ENCODE data around the gene RESF1.

The RESF1 gene

GRCh38 chr12:31950492-31950891 is 8.7 kb upstream of the RESF1 start:
- no peaks in the 10 kb centered on the region for H3K4me1 ChIP-seq (ENCODE audit: control insufficient read depth, insufficient read depth, low read length)
- no peak for TF ChIP-seq ZNF701 (tag by site-specific recombination; IDR thresholded peaks at IDR 0.05)
- TF ChIP-seq ZFP41 (tag by site-specific recombination; IDR thresholded peaks at IDR 0.05; ENCODE audit: borderline replicate concordance) = no peak
- no peak for TF ChIP-seq ZNF311 (tag by site-specific recombination; IDR thresholded peaks at IDR 0.05; ENCODE audit: borderline replicate concordance)
- TF ChIP-seq ZNF654 (tag by site-specific recombination; IDR thresholded peaks at IDR 0.05; ENCODE audit: low read depth) = no peak
- ChIA-PET CTCF (interaction anchor here (0.6 kb wide), 1 partner anchor 775 kb away, joined by 4 read pairs; no protein-coding TSS in a partner anchor), POLR2A (no interaction called here)
- H3K9me3 ChIP-seq (ENCODE audit: control insufficient read depth, insufficient read depth, low read depth, low read length) = no peaks in the 10 kb centered on the region
- H3K4me3 ChIP-seq (ENCODE audit: low read depth, low read length) = no peak overlapping the region
- no peak overlapping the region for H3K27ac ChIP-seq (ENCODE audit: extremely low read depth, low read depth, low read length)
- no peaks in the 10 kb centered on the region for H3K36me3 ChIP-seq (ENCODE audit: control insufficient read depth in 2 of 2, insufficient read depth in 1 of 2, low read length in 2 of 2)

- POLR2A ChIA-PET = no interaction called here
- H3K27ac ChIP-seq (ENCODE audit: extremely low read depth, low read depth, low read length) = no peak overlapping the region
- CTCF ChIA-PET = no interaction called here
- H3K4me3 ChIP-seq (ENCODE audit: low read depth, low read length) = no peak overlapping the region
- no peaks in the 10 kb centered on the region for H3K9me3 ChIP-seq (ENCODE audit: control insufficient read depth, insufficient read depth, low read depth, low read length)
- no peaks in the 10 kb centered on the region for H3K4me1 ChIP-seq (ENCODE audit: control insufficient read depth, insufficient read depth, low read length)
- TF ChIP-seq AEBP2 (tag by site-specific recombination; IDR thresholded peaks at IDR 0.05; ENCODE audit: borderline replicate concordance) = no peak
- TF ChIP-seq ZNF148 (tag by site-specific recombination; IDR thresholded peaks at IDR 0.05; ENCODE audit: borderline replicate concordance) = no peak
- TF ChIP-seq ZNF394 (tag by site-specific recombination; IDR thresholded peaks at IDR 0.05; ENCODE audit: borderline replicate concordance) = no peak
- TF ChIP-seq ZSCAN30 (tag by site-specific recombination; IDR thresholded peaks at IDR 0.05) = no peak
- no peaks in the 10 kb centered on the region for H3K36me3 ChIP-seq (ENCODE audit: control insufficient read depth in 2 of 2, insufficient read depth in 1 of 2, low read length in 2 of 2)
Observed at GRCh38 chr12:31951008-31951407, 8.2 kb upstream of the RESF1 start.

GRCh38 chr12:31951939-31952338 is 7.3 kb upstream of the RESF1 start:
- Histone ChIP-seq H3K9me3 (ENCODE audit: control insufficient read depth, insufficient read depth, low read depth, low read length) (no peaks in the 10 kb centered on the region), H3K36me3 (ENCODE audit: control insufficient read depth in 2 of 2, insufficient read depth in 1 of 2, low read length in 2 of 2) (no peaks in the 10 kb centered on the region), H3K4me3 (ENCODE audit: low read depth, low read length) (no peak overlapping the region), H3K4me1 (ENCODE audit: control insufficient read depth, insufficient read depth, low read length) (no peaks in the 10 kb centered on the region), H3K27ac (ENCODE audit: extremely low read depth, low read depth, low read length) (no peak overlapping the region)
- POLR2A ChIA-PET = no interaction called here
- TF ChIP-seq ZNF423 (tag by site-specific recombination; IDR thresholded peaks at IDR 0.05) = no peak
- no peak for TF ChIP-seq ZNF768 (tag by site-specific recombination; IDR thresholded peaks at IDR 0.05)
- TF ChIP-seq ZSCAN23 (tag by site-specific recombination; IDR thresholded peaks at IDR 0.05) = no peak
- TF ChIP-seq ZSCAN16 (tag by site-specific recombination; IDR thresholded peaks at IDR 0.05) = no peak
- no peak for TF ChIP-seq ZNF37A (tag by site-specific recombination; IDR thresholded peaks at IDR 0.05)
- no peak for TF ChIP-seq ZIC2 (tag by site-specific recombination; IDR thresholded peaks at IDR 0.05)
- no peak for TF ChIP-seq ZFP41 (tag by site-specific recombination; IDR thresholded peaks at IDR 0.05; ENCODE audit: borderline replicate concordance)
- no peak for TF ChIP-seq ZNF280D (tag by site-specific recombination; IDR thresholded peaks at IDR 0.05)
- TF ChIP-seq ZNF791 (tag by site-specific recombination; IDR thresholded peaks at IDR 0.05) = no peak
- no peak for TF ChIP-seq ZNF112 (tag by site-specific recombination; IDR thresholded peaks at IDR 0.05)
- no peak for TF ChIP-seq ATF2 (tag by site-specific recombination; IDR thresholded peaks at IDR 0.05; ENCODE audit: low read depth)
- TF ChIP-seq ZNF777 (tag by site-specific recombination; IDR thresholded peaks at IDR 0.05; ENCODE audit: borderline replicate concordance) = no peak
- no peak for TF ChIP-seq ZNF830 (tag by site-specific recombination; IDR thresholded peaks at IDR 0.05; ENCODE audit: low read depth)
- CTCF ChIA-PET = no interaction called here

Measured in HEK293 (cell line).